GM10248 (cell line): ENCODE data around the gene ZNF329.

Source experiments
- CTCF ChIA-PET: fragments of 300-600 bp; sonication (Branson Sonifier 250); formaldehyde crosslinking; extraction: SDS; loops from one replicate; lab custom pipeline; 2021; ENCODE audit warnings: antibody characterized with exemption; lab: Yijun Ruan, JAX
- POLR2A ChIA-PET: fragments of 350-650 bp; sonication (Branson Sonifier 250); formaldehyde crosslinking; extraction: SDS; loops from one replicate; lab custom pipeline; 2020; ENCODE audit warnings: antibody characterized with exemption; lab: Yijun Ruan, JAX
- DNase-seq: peaks from one replicate; pipeline ENCODE4 v3.0.0; 2012; ENCODE audit errors: extremely low spot score
- TF ChIP-seq, protein P1 (sequence below): IDR thresholded peaks from 2 replicates; pipeline ENCODE4 v1.5.1; 2012; ENCODE audit warnings: mild to moderate bottlenecking, low read depth; ENCODE audit errors: extremely low read depth, missing control alignments, control extremely low read depth

ZNF329 gene

DNA sequence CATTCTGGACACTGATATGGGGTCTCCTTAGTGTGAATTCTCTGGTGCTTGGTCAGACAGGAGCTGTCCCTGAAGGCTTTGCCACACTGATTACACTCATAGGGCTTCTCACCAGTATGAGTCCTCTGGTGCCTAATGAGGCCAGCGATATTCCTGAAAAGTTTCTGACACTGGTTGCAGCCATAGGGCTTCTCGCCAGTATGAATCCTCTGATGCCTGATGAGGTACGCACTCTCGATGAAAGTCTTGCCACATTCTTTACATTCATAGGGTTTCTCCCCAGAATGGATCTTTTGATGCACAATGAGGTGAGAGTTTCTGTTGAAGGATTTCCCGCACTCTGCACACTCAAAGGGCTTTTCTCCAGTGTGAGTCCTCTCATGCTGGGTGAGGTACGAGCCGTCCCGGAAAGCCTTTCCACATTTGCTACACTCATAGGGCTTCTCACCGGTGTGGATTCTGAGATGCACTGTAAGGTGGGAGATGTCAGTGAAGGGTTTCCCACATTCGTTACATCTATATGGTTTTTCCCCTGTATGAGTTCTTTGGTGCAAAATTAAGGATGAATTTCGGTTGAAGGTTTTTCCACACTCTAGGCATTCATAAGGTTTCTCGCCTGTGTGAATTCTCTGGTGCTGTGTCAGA, 22.4 kb downstream of the ZNF329 start:
- CTCF ChIA-PET = interaction anchor here (0.8 kb wide), 1 partner anchor 13 kb away, joined by 3 read pairs; no protein-coding TSS in a partner anchor
- DNase-seq = no peak
- POLR2A ChIA-PET = no interaction called here
- TF ChIP-seq, protein P1, sequence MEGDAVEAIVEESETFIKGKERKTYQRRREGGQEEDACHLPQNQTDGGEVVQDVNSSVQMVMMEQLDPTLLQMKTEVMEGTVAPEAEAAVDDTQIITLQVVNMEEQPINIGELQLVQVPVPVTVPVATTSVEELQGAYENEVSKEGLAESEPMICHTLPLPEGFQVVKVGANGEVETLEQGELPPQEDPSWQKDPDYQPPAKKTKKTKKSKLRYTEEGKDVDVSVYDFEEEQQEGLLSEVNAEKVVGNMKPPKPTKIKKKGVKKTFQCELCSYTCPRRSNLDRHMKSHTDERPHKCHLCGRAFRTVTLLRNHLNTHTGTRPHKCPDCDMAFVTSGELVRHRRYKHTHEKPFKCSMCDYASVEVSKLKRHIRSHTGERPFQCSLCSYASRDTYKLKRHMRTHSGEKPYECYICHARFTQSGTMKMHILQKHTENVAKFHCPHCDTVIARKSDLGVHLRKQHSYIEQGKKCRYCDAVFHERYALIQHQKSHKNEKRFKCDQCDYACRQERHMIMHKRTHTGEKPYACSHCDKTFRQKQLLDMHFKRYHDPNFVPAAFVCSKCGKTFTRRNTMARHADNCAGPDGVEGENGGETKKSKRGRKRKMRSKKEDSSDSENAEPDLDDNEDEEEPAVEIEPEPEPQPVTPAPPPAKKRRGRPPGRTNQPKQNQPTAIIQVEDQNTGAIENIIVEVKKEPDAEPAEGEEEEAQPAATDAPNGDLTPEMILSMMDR = no peak

DNA sequence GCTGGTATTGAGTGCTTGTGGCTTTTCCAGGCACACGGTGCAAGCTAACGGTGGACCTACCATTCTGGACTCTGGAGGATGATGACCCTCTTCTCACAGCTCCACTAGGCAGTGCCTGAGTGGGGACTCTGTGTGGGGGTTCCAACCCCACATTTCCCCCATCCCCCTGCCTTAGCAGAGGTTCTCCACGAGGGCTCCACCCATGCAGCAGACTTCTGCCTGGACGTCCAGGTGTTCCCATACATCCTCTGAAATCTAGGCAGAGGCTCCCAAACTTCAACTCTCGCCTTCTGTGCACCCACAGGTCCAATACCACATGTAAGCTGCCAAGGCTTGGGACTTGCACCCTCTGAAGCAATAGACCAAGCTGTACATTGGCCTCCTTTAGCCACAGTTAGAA, 27.2 kb downstream of the ZNF329 start:
- ChIA-PET POLR2A (no interaction called here), CTCF (no interaction called here)
- TF ChIP-seq, protein P1 = no peak
- DNase-seq = no peak

DNA sequence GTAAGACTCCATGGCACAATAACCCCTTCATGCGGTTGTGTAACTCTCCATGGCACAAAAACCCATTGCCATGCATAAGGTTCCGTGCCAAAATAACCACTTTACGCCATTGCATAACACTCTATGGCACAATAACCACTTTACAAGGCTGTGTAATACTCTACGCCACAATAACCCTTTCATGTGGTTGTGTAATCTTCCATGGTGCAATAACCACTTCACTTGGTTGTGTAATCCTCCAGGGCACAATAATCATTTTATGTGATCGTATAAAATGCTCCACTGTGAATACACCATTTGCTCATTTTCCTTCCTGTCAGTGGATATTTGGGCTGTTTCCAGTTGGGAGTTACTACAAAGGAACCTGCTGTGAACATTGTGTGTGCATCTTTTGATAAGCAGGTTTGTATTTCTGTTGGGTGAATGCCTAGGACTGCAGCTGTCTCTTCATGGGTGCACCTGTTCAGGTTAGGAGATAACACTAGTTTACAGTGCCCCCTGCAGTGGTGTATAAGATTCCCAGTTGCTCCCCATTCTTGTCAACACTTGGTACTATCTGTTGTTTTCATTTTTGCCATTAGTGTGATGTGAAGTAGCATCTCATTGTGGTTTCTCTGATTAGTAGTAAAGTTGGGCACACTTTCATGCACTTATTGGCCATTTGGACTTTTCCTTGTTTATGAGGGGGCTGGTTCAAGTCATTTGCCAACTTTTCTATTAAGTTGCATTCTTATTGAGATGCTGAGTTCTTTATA, 31.4 kb downstream of the ZNF329 start:
- POLR2A ChIA-PET = no interaction called here
- DNase-seq = no peak

DNA sequence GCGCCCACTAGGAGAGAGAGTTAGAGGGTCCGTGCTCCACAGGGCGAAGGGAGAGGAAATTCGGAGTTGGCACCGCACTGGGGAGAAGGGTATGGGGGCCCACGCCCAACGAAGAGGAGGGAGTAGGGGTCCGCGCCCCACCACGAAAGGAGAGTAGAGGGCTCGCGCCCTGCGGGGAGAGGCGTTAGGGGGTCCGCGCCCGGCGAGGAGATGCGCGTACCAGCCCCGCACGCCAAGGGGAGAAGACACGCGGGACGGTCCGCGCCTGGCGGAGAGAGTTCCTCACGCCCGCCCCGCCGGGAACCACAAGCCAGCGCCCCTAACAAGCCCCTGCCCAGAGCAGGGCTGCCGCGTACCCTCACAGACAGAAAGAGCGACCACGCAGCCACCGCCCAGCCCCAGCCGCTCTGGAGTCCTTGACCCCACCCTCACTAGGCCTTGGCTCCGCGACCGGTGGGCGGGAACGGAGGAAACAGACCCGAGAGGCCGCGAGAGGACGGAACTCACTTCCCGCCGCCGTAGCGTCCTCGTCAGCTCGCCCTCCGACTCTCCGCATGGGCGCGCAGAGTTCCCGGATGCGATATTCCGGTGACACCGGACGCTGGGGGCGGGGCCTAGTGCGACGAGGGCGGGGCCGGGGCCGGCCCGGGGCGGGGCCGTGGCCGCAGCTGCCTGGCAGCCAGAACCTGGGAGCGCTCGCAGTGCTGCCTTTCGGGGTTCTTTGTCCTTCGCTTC, 32.6 kb downstream of the ZNF329 start:
- TF ChIP-seq, protein P1 = no peak
- no peak for DNase-seq
- CTCF ChIA-PET = no interaction called here
- POLR2A ChIA-PET = no interaction called here

More for the DNA sequence above, 31.4 kb downstream of the ZNF329 start:
- CTCF ChIA-PET = no interaction called here
- TF ChIP-seq, protein P1 = no peak

DNA sequence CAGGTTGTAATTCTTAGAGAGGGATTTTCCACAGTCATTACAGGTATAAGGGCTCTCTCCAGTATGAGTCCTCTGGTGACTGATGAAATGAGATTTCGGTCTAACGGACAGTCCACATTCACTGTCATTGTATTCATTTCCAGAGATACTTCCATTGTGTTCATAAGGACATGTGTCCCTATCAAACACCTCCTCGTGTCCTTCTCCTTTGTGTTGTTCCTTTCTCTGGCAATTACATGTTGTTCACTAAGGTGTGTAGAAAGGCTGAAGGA, 42.1 kb downstream of the ZNF329 start:
- ChIA-PET POLR2A (no interaction called here), CTCF (no interaction called here)
- TF ChIP-seq, protein P1 = no peak
- DNase-seq = no peak

DNA sequence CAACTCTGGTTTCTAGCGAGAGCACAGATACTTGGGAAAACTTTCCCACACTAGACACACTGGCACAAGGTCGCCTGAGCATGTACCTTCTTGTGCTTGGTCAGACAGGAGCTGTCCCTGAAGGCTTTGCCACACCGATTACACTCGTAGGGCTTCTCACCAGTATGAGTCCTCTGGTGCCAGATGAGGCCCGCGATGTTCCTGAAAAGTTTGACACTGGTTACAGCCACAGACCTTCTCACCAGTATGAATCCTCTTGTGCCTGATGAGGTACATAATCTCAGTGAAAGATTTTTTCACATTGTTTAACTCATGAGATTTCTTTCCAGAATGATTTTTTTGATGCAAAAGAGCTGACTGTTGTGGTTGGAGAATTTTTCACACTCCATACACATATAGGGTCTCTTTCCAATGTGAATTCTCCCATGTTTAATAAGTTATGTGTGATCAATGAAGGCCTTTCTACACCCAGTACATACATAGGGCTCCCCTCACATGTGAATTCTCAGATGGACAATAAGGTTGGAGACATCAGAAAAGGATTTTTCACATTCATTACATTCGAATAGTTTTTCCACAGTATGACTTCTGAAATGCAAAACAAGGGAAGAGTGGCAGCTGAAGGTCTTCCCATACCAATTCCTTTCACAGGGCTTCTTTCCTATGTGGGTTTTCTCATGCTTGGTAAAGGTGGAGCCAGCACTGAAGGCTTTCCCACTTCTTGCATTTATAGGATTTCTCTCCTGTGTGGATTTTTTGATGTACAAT, 42.6 kb downstream of the ZNF329 start:
- TF ChIP-seq, protein P1 = no peak
- ChIA-PET POLR2A (no interaction called here), CTCF (no interaction called here)
- DNase-seq = no peak
